ENCODE results near the gene GPC6.

- TF ChIP-seq CHD2 (IDR thresholded peaks at IDR 0.05; ENCODE audit: low read length, partially characterized antibody) = no peak
- no peak for TF ChIP-seq CTCF (IDR thresholded peaks at IDR 0.05)
- TF ChIP-seq REST (IDR thresholded peaks at IDR 0.05) = no peak
- no peak for TF ChIP-seq POLR2A (IDR thresholded peaks at IDR 0.05; ENCODE audit: low read length)
- TF ChIP-seq PBX3 (IDR thresholded peaks at IDR 0.05) = no peak
- no peak for TF ChIP-seq JUNB (IDR thresholded peaks at IDR 0.05)
- no peak for TF ChIP-seq RCOR1 (IDR thresholded peaks at IDR 0.05; ENCODE audit: low read depth, low read length)
- TF ChIP-seq MAZ (IDR thresholded peaks at IDR 0.05; ENCODE audit: borderline replicate concordance, low read depth, low read length) = no peak
- no peak for TF ChIP-seq SMC3 (IDR thresholded peaks at IDR 0.05)
- no peak for TF ChIP-seq JUN (IDR thresholded peaks at IDR 0.05)
- no peak for TF ChIP-seq MAX (IDR thresholded peaks at IDR 0.05)
- TF ChIP-seq HMGXB4 (CRISPR knock-in tag; IDR thresholded peaks at IDR 0.05; ENCODE audit: borderline replicate concordance) = no peak
- no peak for TF ChIP-seq BCL3 (IDR thresholded peaks at IDR 0.05)
- no peak for TF ChIP-seq MAFK (IDR thresholded peaks at IDR 0.05; ENCODE audit: partially characterized antibody)
Measured at GRCh38 chr13:94153586-94153985, 927.0 kb downstream of the GPC6 start.

Measured in A549 (cell line).